GM18870 (cell line): ENCODE data around the gene RELL1.
A peak's percentile ranks its signal among the peaks of the same experiment; 100 is the strongest.
"Not testable (repeated sequence)": the region's sequence is repeated elsewhere in the genome, so short reads cannot be mapped to it uniquely, and the experiment has no call there.

Experiments used
- ATAC-seq: cut with Tn5 transposase; IDR thresholded peaks from one replicate; pipeline ENCODE4 v1.9.1; 2021; ENCODE audit warnings: moderate library complexity; ENCODE audit not compliant: unreplicated experiment

The RELL1 gene

DNA sequence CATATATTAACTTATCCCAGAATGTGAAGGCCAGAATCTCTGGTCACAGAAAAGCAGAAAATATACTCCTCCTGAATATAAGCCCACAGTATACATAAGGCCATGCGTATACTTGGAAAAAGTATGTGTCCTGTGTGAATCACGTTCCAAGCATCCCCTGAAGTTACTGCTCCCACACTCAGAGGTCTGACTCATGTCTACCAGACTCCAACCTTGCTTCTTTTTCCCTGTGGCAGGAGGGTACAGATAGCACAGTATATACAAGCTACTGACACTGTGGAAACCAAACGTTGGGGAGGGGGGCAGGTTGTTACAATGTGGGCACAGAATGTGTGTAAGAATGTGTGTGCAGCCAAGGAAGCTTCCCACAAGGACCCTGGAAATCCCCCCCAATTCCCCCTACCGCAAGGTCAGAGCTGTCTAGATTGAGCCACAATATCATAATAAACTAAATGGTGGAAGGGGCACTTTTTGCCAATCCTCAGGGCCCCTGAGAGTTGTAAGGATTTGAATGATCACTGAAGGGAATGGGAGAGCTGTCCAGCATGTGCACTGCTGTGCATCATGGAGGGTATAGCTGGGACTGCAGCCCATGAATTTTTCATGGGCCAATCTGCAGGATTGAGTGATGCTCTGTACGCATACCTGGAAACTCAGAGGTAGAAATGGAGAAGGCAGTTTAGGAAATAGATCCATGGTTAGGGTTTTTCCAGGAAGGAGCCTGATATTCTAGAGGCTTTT, 7.4 kb upstream of the RELL1 start:
- no peak for ATAC-seq

DNA sequence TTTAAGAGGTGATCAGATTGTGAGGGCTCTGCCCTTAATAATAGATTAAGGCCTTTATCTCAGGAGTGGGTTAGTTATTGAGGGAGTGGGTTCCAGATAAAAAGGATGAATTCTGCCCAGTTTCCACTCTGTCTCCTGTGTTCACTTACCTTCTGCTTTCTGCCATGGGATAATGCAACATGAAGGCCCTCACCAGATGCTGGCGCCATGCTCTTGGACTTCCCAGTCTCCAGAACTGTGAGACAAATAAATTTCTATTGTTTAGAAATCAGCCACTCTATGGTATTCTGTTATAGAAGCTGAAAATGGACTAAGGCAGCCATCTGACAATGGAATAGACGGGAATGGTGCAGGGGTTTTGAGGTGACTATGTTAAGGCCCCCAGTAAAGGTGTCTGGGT, 6.9 kb upstream of the RELL1 start:
- ATAC-seq: no peak

- ATAC-seq: no peak
Measured at GRCh38 chr4:37690976-37691375, 4.8 kb upstream of the RELL1 start.

GRCh38 chr4:37689353-37690095, 3.3 kb upstream of the RELL1 start:
- ATAC-seq: no peak

GRCh38 chr4:37687681-37688080, 1.5 kb upstream of the RELL1 start:
- no peak for ATAC-seq

DNA sequence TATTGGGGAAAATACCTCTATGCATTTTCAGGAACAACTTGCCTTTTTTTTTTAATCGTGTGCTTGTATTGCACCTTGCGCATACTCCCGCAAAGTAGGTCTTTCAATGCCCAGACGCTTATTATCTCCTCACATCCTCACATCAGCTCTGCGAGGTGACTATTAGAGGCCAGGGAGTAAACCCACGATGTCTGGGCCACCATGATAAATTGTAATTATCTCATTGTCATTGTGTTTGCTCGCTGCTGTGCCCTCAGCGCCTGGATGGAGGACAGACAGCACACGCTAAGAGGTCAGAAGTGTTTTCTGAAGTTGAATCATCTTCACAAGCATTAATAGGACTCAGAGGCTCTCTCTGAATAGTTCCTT, 1.0 kb upstream of the RELL1 start:
- no peak for ATAC-seq

DNA sequence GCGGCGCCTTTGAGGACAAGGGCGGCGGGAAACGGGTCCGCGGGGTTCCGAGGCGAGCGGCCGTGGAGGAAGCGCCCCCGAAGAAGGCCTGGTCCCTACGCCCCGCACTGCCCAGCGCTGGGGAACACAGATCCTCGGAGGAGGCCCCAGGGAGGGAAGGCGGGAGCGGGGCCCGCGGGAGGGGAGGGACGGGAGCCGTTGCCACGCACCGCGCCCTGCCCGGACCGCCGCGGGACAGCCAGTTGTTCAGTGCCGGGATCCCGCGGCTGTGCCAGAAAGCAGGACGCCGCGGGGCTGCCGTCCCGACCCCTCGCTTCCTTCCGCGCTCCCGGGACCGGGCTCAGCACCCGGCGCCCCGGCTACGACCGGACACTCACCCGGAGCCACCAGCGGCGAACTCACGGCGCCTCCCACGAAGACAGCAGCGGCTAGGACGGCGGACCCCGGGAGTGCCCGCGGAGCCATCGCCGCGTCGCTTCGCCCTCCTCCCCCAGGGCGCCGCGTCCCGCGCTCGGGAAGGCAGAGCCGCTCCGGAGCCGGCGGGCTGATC, 278 bp downstream of the RELL1 start:
- ATAC-seq: peak; percentile 2

DNA sequence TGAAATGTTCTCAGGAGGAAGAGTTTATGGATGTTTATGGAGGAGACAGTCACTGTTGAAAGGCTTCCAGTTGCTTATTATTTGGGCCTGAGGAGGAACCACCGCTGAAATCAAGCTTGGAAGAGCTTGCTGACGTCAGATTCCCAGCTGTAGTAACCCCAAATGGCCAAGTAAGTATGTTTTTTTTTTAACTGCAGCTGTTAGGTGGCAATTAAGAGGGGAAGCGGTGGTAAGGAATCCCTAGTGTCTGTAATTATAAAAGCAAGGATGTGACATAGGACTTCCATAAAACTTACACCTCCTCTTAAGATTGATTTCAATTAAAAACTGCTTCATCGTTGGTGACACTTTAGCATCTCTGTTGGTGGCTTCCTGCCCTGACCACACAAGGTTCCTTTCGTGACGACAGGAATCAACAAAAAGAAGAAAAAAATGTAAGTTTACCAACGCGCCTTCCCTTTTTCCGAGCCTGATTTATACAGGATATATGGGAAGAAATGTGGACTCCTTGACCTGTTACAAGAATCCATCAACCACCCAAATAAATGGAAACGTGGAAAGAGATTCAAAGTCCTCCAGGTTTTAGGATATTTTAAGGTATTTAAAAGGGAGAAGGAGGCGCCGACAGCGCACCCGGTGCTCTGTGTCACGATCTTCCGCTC, 884 bp downstream of the RELL1 start:
- ATAC-seq: no peak

DNA sequence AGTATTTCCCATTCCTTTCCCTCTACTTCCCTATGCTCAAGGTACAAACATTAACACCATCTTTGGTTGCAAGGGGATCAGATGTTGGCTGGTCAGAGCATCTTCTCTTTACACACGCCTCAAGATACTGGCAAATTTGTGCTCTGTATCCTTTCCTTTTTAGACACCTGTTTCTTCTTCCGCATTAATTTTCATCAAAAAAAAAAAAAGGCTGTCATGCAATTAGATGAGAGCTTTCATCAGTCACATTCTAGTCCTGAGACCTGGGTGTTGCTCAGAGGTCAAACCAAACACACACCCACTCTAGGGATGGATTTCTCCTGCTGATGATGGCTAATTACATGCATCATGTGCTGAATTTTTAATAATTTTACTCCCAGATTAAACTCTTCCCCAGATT, 2.0 kb downstream of the RELL1 start:
- ATAC-seq: no peak

GRCh38 chr4:37682701-37683401, 3.3 kb downstream of the RELL1 start:
- ATAC-seq: peak; percentile 47

DNA sequence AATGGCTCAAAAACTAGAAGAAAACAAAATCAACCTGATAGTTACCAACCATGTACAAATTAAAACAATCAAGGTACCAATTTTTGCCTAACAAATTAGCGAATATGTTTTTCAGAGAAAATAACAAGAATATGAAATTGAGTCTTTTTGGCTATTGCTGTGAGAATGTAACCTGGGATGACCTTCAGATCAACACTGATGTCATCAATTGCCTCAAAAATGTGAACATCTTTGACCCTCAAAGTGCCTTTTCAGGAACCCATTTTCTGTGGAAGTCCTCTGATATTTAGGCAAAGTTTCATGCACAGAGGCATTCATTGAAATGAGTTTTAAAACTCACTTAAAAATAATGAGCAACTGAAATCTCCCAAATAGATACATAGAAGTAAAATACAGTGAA, 6.1 kb downstream of the RELL1 start:
- ATAC-seq: no peak

GRCh38 chr4:37679301-37679700, 6.9 kb downstream of the RELL1 start:
- no peak for ATAC-seq

GRCh38 chr4:37678624-37679023, 7.6 kb downstream of the RELL1 start:
- ATAC-seq: no peak

DNA sequence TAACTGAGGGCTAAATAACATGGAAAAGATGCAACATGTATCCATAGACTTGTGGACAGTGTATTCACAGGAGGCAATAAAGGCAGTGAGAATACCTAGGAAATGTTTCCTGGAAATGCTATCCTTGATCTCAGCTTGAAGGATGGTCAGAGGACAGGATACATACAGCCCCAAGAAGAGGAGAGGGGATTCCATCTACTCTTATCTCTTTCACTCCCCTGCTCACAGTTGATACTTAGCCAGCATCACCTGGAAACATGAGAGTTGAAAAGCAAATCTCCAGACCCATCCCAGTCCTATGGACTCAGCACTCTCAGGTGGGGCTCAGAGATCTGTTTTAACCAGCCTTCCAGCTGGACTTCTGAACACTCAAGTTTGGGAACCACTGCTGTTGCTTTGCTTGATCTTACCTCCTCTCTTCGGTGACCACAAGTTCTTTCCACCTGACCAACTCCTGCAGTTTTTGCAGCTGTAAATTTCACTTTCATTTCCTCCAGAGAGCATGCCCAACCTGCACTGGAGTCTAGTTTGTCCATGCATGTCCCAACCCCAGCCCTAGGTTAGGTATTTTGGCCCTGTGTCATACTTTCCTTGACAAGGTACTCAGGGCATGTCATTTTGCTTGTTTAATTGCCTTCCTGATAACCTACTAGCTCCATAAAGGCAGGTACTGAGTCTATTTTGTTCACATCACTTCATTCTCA, 10.4 kb downstream of the RELL1 start:
- ATAC-seq: peak; percentile 93

- ATAC-seq: no peak
Measured at GRCh38 chr4:37674439-37674838, 11.7 kb downstream of the RELL1 start.

GRCh38 chr4:37673538-37674192, 12.5 kb downstream of the RELL1 start:
- no peak for ATAC-seq

- no peak for ATAC-seq
Measured at GRCh38 chr4:37671072-37671471, 15.1 kb downstream of the RELL1 start.

DNA sequence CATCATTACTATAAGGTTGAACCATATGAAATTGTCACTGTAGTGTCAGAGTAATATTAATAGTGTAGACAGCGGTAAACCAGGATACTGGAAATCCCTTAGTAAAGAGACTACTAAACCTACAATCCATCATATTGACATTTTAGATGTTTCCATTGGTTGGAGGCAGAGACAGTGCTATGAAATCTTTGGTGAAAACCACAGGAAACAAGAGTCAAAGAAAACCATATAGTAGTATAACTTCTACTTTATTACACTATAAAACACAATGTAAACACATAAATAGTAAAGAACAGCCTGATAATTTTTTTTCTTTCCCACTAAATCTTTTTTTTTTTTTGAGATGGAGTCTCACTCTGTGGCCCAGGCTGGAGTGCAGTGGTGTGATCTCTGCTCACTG, 15.9 kb downstream of the RELL1 start:
- ATAC-seq: no peak

GRCh38 chr4:37669124-37669523, 17.1 kb downstream of the RELL1 start:
- ATAC-seq: not testable (repeated sequence)
